Fibroblast of lung (primary cell): ENCODE data around the gene MOSPD3. TPM values are rescaled to one million over a fixed set of nuclear protein-coding genes. Genes with fewer than 3 reads are reported as not detected.
A peak's percentile ranks its signal among the peaks of the same experiment; 100 is the strongest.

Experiments used
- DNase-seq, 2 donors: peaks; one replicate each; pipeline versions ENCODE4 v3.0.0 to v3.0.0-alpha.2; 2010; ENCODE audit warnings: low read depth in 2 of 2
- H2AFZ ChIP-seq: 2 replicates; pipeline ENCODE4 v1.5.1; 2012; ENCODE audit warnings: low read length, control low read depth, inconsistent platforms
- H3K27ac ChIP-seq: 2 replicates; pipeline ENCODE4 v1.5.1; 2011; ENCODE audit warnings: low read length, control low read depth; ENCODE audit not compliant: insufficient read depth
- H3K27me3 ChIP-seq: 2 replicates; pipeline ENCODE4 v1.5.1; 2011; ENCODE audit warnings: mild to moderate bottlenecking, low read length; ENCODE audit not compliant: control insufficient read depth, insufficient read depth
- H3K36me3 ChIP-seq: 2 replicates; pipeline ENCODE4 v1.5.1; 2011; ENCODE audit warnings: low read length; ENCODE audit not compliant: control insufficient read depth, insufficient read depth
- H3K4me1 ChIP-seq: 2 replicates; pipeline ENCODE4 v1.5.1; 2011; ENCODE audit warnings: low read length; ENCODE audit not compliant: control insufficient read depth, insufficient read depth; ENCODE audit errors: extremely low read depth
- H3K4me2 ChIP-seq: 2 replicates; pipeline ENCODE4 v1.5.1; 2011; ENCODE audit warnings: low read length, control low read depth; ENCODE audit not compliant: insufficient read depth; ENCODE audit errors: extremely low read depth
- H3K4me3 ChIP-seq, 4 experiments: fragments of 200-600 bp in 1 of 4; sonication (generic) in 1 of 4; replicated peaks in 1 of 4; 2 replicates each; pipeline ENCODE4 v1.5.1; 2011 to 2016; ENCODE audit warnings: low read length in 4 of 4, low read depth in 3 of 4, mild to moderate bottlenecking in 3 of 4, control low read depth in 2 of 4, inconsistent platforms in 1 of 4, mixed read lengths in 1 of 4; ENCODE audit not compliant: insufficient read depth in 1 of 4; ENCODE audit errors: control extremely low read depth in 1 of 4
- H3K79me2 ChIP-seq: 2 replicates; pipeline ENCODE4 v1.5.1; 2012; ENCODE audit warnings: mild to moderate bottlenecking, low read length, inconsistent platforms; ENCODE audit not compliant: control insufficient read depth, insufficient read depth
- H3K9ac ChIP-seq: 2 replicates; pipeline ENCODE4 v1.5.1; 2011; ENCODE audit warnings: mild to moderate bottlenecking, low read length, control low read depth; ENCODE audit not compliant: insufficient read depth
- H3K9me3 ChIP-seq: 2 replicates; pipeline ENCODE4 v1.5.1; 2012; ENCODE audit warnings: low read depth, low read length; ENCODE audit not compliant: control insufficient read depth, insufficient read depth
- H4K20me1 ChIP-seq: 2 replicates; pipeline ENCODE4 v1.5.1; 2011; ENCODE audit warnings: low read length; ENCODE audit not compliant: control insufficient read depth, insufficient read depth; ENCODE audit errors: extremely low read depth
- CTCF ChIP-seq, 2 donors: IDR thresholded peaks in 1 of 2; conservative IDR thresholded peaks in 1 of 2; 1 replicate in 1 of 2; 2 replicates in 1 of 2; pipeline ENCODE4 v1.5.1; 2011 to 2012; ENCODE audit warnings: low read length in 2 of 2, control low read depth in 1 of 2, inconsistent platforms in 1 of 2, low read depth in 1 of 2, mild to moderate bottlenecking in 1 of 2
- EZH2 ChIP-seq: IDR thresholded peaks from 2 replicates; pipeline ENCODE4 v1.5.1; 2012; ENCODE audit warnings: low read length, control low read depth, mild to moderate bottlenecking; ENCODE audit errors: missing control alignments
- polyA plus RNA-seq, 2 donors: library from polyadenylated mRNA; depleted of rRNA in 1 of 2; stranded (reverse) in 1 of 2; unstranded in 1 of 2; fragments of >200 nt; gene quantifications; 2 replicates each; pipeline ENCODE4 v1.2.1, GENCODE V29; 2011 to 2012; ENCODE audit warnings: missing spikeins in 1 of 2
- total RNA-seq: library from RNA; depleted of rRNA; stranded (reverse); fragments of >200 nt; gene quantifications from 2 replicates; pipeline ENCODE4 v1.2.1, GENCODE V29; 2014

MOSPD3 gene
- total and polyA plus RNA-seq, 2 donors (not counting 1 experiment from before 2014, with no cell fraction given): 5.9 to 12.8 TPM

DNA sequence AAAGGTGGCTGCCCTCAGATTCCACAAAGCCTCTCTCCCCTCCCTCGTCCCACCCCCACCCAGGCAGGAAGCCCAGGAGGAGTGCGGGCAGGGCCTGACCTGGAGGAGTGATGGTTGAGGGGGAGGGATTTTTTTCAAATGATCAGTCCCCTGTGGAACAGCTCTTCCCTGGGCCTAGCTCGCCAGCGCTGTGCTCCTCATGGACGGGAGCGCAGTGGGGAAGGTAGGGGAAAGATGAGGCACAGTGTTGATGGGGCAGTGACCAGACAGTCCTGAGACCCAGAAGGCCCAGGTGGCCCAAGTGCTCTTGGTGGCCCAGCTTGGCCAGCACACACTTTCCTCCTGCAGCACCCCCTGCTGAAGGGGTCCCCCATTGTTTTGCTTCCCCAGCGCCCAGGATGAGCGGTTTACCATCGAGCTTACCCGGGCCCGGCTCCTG lies 47.2 kb upstream of the MOSPD3 start:
- Histone ChIP-seq H4K20me1 (no peaks in the 10 kb centered on the region), H3K9ac (no peak overlapping the region), H3K27ac (no peak overlapping the region), H2AFZ (no peak overlapping the region), H3K36me3 (peaks cover 1% of the 10 kb centered on the region), H3K4me2 (no peak overlapping the region), H3K27me3 (no peaks in the 10 kb centered on the region), H3K9me3 (no peaks in the 10 kb centered on the region), H3K4me1 (no peaks in the 10 kb centered on the region), H3K79me2 (no peaks in the 10 kb centered on the region), H3K4me3 (no peak overlapping the region)
- DNase-seq: no peak
- TF ChIP-seq CTCF (conservative IDR thresholded peaks at IDR 0.05 in 1 of 2, IDR thresholded peaks at IDR 0.05 in 1 of 2; ENCODE audit: low read depth in 1 of 2, low read length in 2 of 2) (no peak), EZH2 (no peak)

GRCh38 chr7:100566018-100566531 lies 46.3 kb upstream of the MOSPD3 start:
- TF ChIP-seq EZH2: no peak
- no peak for TF ChIP-seq CTCF (conservative IDR thresholded peaks at IDR 0.05 in 1 of 2, IDR thresholded peaks at IDR 0.05 in 1 of 2; ENCODE audit: low read depth in 1 of 2, low read length in 2 of 2)
- DNase-seq: no peak
- Histone ChIP-seq H3K27ac (no peak overlapping the region), H3K4me1 (no peaks in the 10 kb centered on the region), H3K4me2 (no peak overlapping the region), H3K79me2 (no peaks in the 10 kb centered on the region), H3K9ac (no peak overlapping the region), H3K27me3 (no peaks in the 10 kb centered on the region), H3K9me3 (no peaks in the 10 kb centered on the region), H4K20me1 (no peaks in the 10 kb centered on the region), H3K36me3 (peaks cover 3% of the 10 kb centered on the region), H2AFZ (no peak overlapping the region), H3K4me3 (no peak overlapping the region)

DNA sequence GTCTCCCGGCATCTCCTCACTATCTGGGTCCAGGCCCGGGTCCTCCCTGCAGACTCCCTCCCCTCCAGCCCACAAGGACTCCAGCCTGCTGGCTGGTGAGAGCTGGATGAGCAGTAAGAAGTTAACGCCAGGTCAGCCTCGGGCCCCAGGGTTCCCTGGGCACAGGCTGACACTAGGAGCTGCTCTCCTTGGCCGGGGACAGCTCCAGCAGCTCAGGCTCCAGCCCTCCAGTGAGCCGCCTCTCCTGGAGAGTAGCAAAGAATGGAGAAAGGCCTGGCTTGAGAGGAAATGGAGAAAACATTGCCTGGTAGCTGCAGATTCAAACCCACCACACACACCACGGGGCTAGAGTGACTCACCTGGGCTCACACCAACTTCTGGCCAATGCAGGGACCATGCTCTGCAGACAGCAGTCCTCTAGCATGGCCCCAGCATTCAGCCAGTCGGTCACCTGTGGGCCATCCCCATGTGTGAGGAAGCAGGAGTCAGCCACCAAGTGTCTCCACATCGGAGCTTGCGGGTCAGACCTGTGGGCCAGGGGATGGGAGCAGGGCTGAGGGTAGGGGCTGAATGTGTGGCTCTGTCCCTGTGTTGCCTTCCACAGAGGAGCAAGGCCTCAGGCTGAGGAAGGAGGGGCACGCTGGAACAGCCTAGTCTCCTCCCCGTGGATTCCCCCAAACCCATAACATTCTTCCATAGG lies 45.2 kb upstream of the MOSPD3 start:
- peaks cover 2% of the 10 kb centered on the region for H3K36me3 ChIP-seq
- no peak overlapping the region for H3K27ac ChIP-seq
- no peaks in the 10 kb centered on the region for H3K79me2 ChIP-seq
- TF ChIP-seq CTCF (conservative IDR thresholded peaks at IDR 0.05 in 1 of 2, IDR thresholded peaks at IDR 0.05 in 1 of 2; ENCODE audit: low read depth in 1 of 2, low read length in 2 of 2) (no peak), EZH2 (no peak)
- H4K20me1 ChIP-seq: no peaks in the 10 kb centered on the region
- DNase-seq: peak in 1 of 2 donors; percentile 23
- H3K27me3 ChIP-seq: no peaks in the 10 kb centered on the region
- H2AFZ ChIP-seq: no peak overlapping the region
- no peaks in the 10 kb centered on the region for H3K4me1 ChIP-seq
- no peak overlapping the region for H3K9ac ChIP-seq
- H3K9me3 ChIP-seq: no peaks in the 10 kb centered on the region
- no peak overlapping the region for H3K4me2 ChIP-seq
- H3K4me3 ChIP-seq: no peak overlapping the region
